KBM-7 (cell line): ENCODE measurements around the gene IVL.

ENCODE experiments used
- DNase-seq: peaks from one replicate; pipeline ENCODE4 v3.0.0-alpha.2; 2015
- in situ Hi-C: fragments of 300-500 bp; cut with MboI; formaldehyde crosslinking; loops from 2 replicates; pipeline ENCODE4 v1.14.3; 2020; ENCODE audit warnings: low sequenced_read_pairs, low pct_unique_long_range_greater_than_20kb, mixed read lengths

Gene IVL

DNA sequence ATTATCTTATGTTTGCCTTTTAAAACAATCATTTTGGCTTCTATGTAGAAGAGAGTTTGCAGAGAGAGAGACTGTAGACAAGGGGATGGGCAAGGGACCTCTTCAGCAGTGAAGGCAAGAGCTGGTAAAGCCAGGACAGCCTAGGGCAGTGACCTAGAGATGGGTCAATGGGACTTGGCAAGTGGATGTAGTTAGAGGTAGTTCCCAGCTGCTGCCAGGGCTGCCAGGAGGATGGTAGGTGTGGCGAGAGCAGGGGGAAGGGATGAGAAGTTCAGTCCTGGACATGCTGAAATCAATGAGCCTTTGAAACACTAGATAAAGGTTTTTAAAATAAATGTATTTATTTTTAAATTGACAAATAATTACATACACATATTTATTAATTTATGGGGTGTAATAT, 32.3 kb downstream of the IVL start:
- no peak for DNase-seq
- in situ Hi-C loops: no loop called here

DNA sequence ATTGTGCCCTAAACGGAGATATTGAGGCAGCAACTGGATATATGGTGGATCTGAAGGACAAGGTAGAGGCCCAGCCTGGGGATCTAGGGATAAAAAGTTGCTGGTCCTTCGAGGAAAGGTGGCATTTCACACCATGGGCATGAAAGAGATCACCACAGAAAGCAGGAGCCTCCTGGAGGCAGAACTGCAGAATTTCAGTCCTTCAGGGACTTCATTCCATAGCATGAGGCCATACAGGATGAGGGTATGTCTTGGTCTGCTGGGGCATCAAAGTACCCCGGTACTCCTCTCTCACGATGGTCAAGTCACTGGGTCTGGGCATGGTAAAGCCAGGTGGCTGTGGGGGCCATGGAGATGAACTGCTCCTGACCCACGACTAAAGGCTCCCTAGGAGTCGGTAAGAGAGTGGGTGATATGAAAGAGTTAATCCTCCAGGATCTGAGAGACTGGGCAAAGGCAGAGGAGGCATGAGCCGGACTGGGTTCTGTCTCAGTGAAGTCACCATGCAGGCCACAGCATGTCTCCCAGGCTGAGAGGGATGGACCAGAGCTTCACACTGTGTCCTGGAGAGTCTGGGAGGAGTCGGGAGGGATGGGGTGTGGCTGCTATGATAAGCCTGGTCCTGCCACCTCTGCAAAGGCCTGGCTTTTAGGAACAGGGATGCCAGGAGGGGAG, 32.8 kb downstream of the IVL start:
- in situ Hi-C loops: no loop called here
- no peak for DNase-seq

DNA sequence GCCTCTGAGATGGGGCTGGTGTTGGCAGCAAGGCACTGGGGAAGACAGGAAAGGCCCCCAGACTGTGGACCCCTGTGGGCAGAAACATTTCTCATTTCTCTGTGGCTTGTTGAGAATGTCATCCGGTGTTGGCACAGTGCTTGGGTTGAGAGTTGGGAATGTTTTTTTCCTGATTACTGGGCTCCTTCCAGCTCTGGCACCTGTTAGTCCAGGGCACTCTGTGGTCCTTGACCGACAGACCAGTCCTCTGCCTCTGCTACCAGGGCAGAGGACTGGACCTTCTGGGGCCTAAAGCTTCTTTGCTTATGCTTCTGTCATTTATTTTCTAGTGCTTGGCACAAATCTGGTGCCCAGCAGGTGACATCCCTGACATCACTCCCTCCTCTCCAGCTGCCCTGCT, 33.8 kb downstream of the IVL start:
- in situ Hi-C loops: no loop called here

DNA sequence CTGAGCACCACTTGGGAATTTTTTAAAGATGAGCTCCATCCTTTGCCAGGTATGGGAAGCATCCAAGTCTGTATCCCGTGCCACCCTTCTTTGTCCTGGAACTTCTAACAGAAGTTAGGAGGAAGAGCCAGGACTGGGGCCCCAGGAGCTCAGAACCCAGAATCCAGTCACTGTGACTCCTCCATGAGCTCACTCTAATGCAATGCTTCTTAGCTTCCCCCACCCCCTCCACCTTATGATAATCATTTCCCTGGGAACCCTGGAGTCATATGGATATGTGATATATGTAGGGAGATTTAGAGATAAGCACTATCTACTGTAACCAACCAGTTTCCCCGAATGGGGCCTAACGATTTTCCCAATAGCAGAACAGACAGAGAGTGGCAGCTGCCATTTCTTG, 37.9 kb downstream of the IVL start:
- DNase-seq: no peak
- in situ Hi-C loops: no loop called here

More for the DNA sequence above, 33.8 kb downstream of the IVL start:
- no peak for DNase-seq

DNA sequence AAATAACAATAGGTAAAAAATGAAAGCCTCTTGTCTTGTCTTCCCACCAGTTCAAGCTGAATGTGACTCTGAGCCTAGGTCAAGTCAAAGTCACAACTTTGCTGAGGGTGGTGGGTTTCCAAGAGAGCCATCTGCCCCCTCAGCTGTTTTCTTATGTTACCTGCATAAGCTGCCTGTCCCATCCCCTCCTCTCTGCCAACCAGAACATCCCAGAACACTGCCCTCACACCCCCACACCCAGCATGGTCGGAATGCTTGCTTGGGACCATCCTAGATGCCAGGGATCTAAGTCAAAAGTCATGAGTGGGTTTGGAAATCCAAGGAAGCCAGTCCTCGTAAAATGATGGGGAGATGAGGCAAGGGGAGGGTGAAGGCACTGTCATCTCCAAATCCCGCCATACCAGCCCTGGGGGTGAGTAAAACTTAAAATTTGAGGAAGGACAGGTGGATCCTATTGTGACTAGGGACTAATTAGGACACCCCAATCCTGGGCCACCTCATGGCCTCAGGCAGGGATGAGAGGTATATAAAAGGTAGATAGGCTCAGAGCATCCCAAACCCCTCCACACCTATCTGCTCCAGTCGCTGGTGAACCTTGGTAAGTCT, 38.4 kb downstream of the IVL start, which contains the start of gene SPRR5:
SPRR5 (plus strand) TSS at position 556 of the 606 bp plus-strand sequence. CDS start 1,349 bp downstream, outside the sequence.
- no peak for DNase-seq
- in situ Hi-C loops: no loop called here

DNA sequence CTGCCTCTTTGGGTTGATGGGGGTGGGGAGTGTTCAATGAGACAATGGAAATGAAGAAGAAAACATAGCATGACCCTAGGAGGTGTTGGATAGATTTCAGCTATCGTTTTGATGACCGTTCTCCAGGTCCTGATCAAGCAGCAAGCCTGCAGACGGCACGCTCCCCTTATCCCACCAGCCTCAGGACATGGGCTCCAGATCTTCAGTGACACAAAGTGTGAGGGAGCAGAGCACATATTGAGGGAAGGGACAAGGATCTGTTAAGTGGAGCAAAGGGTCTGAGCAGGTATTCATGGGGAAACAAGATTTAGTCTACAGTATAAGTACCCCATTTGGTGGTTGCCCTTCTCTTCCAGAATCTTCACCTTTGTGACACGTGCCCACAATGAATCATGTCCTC, 43.4 kb downstream of the IVL start:
- in situ Hi-C loops: no loop called here
- no peak for DNase-seq

DNA sequence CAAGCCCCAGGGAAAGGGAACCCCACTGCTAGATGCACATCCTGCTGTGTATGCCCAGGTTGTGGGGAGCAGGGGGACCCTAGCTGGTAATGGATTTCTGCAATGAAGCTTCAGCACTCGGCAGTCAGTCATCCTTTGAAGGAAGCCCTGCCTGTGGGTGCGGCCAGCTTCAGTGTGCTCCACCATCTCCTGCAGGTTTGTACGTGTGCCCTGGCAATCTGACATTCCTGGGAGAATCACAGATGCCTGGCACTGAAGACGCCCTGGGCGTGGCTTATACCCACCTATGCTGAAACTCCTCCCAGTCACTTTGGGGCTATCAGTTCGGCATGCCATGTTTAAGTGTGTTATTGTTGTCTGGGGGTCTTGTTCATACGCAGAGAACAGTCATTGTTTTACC, 45.4 kb downstream of the IVL start:
- in situ Hi-C loops: no loop called here
- DNase-seq: no peak

DNA sequence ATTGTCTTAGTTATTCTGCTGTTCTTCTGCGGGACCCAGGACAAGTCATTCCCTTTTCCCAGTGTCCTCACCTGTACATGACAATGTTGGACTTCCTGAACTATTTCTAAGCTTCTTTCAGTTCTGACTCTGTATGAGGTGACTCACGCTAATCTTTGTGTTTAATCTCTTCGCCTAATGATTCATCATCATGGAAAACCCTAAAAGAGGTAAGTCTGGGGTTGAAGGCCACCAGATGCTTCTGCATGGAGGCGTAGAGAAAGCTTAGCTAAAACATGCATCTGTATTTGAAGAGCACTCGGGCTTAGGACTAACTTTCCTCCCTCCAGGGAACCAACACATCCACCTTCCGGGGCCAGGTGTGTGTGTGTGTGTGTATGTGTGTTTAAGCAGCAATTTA, 46.1 kb downstream of the IVL start:
- in situ Hi-C loops: no loop called here
- DNase-seq: no peak

DNA sequence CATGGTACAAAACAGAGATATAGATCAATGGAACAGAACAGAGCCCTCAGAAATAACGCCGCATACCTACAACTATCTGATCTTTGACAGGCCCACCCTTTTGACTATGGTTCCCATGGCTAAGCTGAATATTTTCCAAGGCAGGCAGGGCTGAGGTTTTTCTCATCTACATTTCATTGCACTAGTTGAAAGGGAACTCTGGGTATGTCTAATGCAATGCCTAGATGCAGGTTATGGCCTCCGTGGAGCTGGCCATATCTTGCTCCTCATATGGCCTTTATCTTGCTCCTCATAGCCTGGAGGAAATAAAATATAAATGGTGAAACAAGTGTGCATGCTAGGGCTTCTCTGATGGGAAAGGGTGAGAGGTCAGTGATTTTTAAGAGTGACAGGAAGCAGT, 49.2 kb downstream of the IVL start:
- in situ Hi-C loops: no loop called here
- no peak for DNase-seq

DNA sequence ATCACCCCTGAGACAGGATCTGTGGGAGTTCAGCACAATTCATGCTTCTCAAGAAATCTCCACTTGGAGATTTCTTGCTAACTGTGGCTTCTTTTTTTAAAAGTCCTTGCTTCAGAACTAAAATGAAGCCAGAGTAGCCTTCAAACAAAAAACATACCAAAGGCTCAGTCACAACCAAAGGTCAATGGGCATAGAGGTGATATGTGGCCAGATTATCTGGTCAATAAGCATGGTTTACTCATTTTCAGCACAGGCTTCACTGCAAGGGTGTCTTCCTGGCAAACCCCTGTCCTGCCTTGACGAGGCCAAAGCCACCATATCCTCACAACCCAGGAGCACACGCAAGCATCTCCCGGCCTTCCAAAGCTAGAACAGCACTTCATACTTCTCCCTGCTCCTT, 50.9 kb downstream of the IVL start:
- DNase-seq: no peak
- in situ Hi-C loops: no loop called here

DNA sequence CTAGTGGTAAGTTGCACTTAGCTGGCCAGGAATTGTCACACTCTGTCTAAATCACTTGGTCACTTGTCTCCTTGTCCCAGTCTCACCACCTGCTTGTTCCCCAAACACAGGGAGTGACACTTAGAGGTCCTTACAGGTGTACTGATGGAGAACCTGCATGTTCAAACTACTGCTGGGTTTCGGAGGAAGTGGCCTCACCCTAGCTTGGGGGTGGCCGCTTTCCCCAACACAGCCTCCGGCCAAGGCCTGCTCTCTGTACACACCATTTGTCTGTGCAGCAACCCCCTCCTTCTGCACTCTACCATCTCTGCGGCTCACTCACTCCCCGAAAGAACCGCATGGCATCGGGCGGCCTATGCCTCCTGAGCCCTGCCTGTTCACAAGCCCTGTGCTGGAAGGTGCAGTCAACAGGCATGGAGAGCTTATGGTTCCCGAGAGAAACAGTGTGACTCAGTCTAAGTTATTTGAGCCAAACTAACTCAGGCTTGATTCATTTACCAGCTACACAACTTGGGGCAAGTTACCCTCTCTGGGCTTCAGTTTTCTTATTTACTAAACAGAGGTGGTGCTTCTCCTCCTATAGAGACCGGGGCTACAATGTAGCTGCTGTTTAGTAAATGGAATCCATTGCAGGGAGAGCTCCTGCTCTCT, 51.6 kb downstream of the IVL start:
- DNase-seq: no peak
- in situ Hi-C loops: no loop called here

DNA sequence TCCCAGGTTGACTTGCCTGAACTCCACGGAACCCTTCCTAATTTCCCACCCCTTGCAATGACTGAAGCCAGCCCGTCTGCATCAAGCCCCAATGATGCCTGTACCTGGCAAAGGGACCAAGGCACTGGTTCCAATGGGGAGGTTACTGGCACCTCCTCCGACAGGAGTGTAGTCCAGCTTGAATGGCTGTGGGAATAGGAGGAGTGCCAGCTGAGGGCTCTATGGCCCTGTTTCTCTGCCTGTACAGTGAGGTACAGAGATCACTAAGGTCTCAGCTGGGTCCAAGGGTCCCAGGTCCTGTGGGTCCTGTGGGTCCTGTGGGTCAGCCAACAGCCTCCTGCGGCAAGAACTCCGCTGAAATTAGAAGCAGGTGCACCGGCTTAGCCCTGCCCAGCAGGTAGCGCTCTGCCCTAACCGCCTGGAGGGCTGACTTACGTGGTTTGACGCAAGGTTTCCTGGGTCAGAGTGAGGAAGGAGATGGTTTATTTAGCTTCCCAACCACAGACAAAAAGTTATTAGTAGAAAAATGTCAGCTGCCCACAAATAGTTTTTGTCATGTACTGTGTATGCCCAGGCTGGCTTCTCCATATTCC, 52.2 kb downstream of the IVL start:
- DNase-seq: no peak
- in situ Hi-C loops: no loop called here
